ENCODE measurements around the gene ABI3BP.

ABI3BP gene

GRCh38 chr3:100717637-100718487 lies 275.4 kb downstream of the ABI3BP start:
- Histone ChIP-seq H3K9me2 (replicated peaks; ENCODE audit: insufficient read depth, low read length) (no peaks in the 10 kb centered on the region), H3K4me2 (ENCODE audit: low read depth, low read length, poor library complexity, severe bottlenecking) (no peak overlapping the region), H4K20me1 (ENCODE audit: low read depth, low read length) (peaks cover 20% of the 10 kb centered on the region; the same call in 1 of the 2 replicates), H3K79me2 (ENCODE audit: insufficient read depth, low read length) (peaks cover 79% of the 10 kb centered on the region), H3K36me3 (ENCODE audit: low read length) (peaks cover 59% of the 10 kb centered on the region), H3K9ac (ENCODE audit: low read length) (no peak overlapping the region), H3F3A (ENCODE audit: insufficient read depth) (peaks cover 3% of the 10 kb centered on the region; the same call in 1 of the 2 replicates), H3K27me3 (ENCODE audit: low read length) (no peaks in the 10 kb centered on the region), H3K4me3 (ENCODE audit: insufficient read depth, low read length, poor library complexity, severe bottlenecking) (no peak overlapping the region), H3K9me3 (ENCODE audit: insufficient read depth, low read length) (no peaks in the 10 kb centered on the region), H3K27ac (ENCODE audit: low read depth, low read length) (no peak overlapping the region), H2AFZ (ENCODE audit: low read depth, low read length, severe bottlenecking) (no peak overlapping the region)
- TF ChIP-seq CTCF (IDR thresholded peaks at IDR 0.05; ENCODE audit: insufficient read depth, low read length, poor library complexity, severe bottlenecking) (no peak), EZH2phosphoT487 (conservative IDR thresholded peaks at IDR 0.05; ENCODE audit: low read length) (no peak)

- H3K27ac ChIP-seq (ENCODE audit: low read depth, low read length) = no peak overlapping the region
- H3K9ac ChIP-seq (ENCODE audit: low read length) = no peak overlapping the region
- H3K27me3 ChIP-seq (ENCODE audit: low read length) = no peaks in the 10 kb centered on the region
- H3F3A ChIP-seq (ENCODE audit: insufficient read depth) = no peaks in the 10 kb centered on the region
- H3K79me2 ChIP-seq (ENCODE audit: insufficient read depth, low read length) = peaks cover 87% of the 10 kb centered on the region
- H4K20me1 ChIP-seq (ENCODE audit: low read depth, low read length) = peaks cover 21% of the 10 kb centered on the region; the same call in 1 of the 2 replicates
- TF ChIP-seq CTCF (IDR thresholded peaks at IDR 0.05; ENCODE audit: insufficient read depth, low read length, poor library complexity, severe bottlenecking) = no peak
- no peak for TF ChIP-seq EZH2phosphoT487 (conservative IDR thresholded peaks at IDR 0.05; ENCODE audit: low read length)
- no peak overlapping the region for H3K4me2 ChIP-seq (ENCODE audit: low read depth, low read length, poor library complexity, severe bottlenecking)
- no peak overlapping the region for H2AFZ ChIP-seq (ENCODE audit: low read depth, low read length, severe bottlenecking)
- no peaks in the 10 kb centered on the region for H3K9me2 ChIP-seq (replicated peaks; ENCODE audit: insufficient read depth, low read length)
- no peaks in the 10 kb centered on the region for H3K9me3 ChIP-seq (ENCODE audit: insufficient read depth, low read length)
- peaks cover 52% of the 10 kb centered on the region for H3K36me3 ChIP-seq (ENCODE audit: low read length)
- H3K4me3 ChIP-seq (ENCODE audit: insufficient read depth, low read length, poor library complexity, severe bottlenecking) = no peak overlapping the region
Observed at GRCh38 chr3:100717063-100717462, 276.2 kb downstream of the ABI3BP start.

GRCh38 chr3:100715176-100715575 lies 278.0 kb downstream of the ABI3BP start:
- Histone ChIP-seq H3K9me3 (ENCODE audit: insufficient read depth, low read length) (no peaks in the 10 kb centered on the region), H3K4me3 (ENCODE audit: insufficient read depth, low read length, poor library complexity, severe bottlenecking) (no peak overlapping the region), H3K9ac (ENCODE audit: low read length) (no peak overlapping the region), H4K20me1 (ENCODE audit: low read depth, low read length) (peaks cover 35% of the 10 kb centered on the region), H2AFZ (ENCODE audit: low read depth, low read length, severe bottlenecking) (no peak overlapping the region), H3K79me2 (ENCODE audit: insufficient read depth, low read length) (peaks cover 95% of the 10 kb centered on the region), H3K36me3 (ENCODE audit: low read length) (peaks cover 37% of the 10 kb centered on the region; the same call in 1 of the 2 replicates), H3K27ac (ENCODE audit: low read depth, low read length) (no peak overlapping the region), H3K4me2 (ENCODE audit: low read depth, low read length, poor library complexity, severe bottlenecking) (no peak overlapping the region), H3K27me3 (ENCODE audit: low read length) (no peaks in the 10 kb centered on the region), H3F3A (ENCODE audit: insufficient read depth) (no peaks in the 10 kb centered on the region; the same call in 1 of the 2 replicates), H3K9me2 (replicated peaks; ENCODE audit: insufficient read depth, low read length) (no peaks in the 10 kb centered on the region)
- no peak for TF ChIP-seq EZH2phosphoT487 (conservative IDR thresholded peaks at IDR 0.05; ENCODE audit: low read length)
- no peak for TF ChIP-seq CTCF (IDR thresholded peaks at IDR 0.05; ENCODE audit: insufficient read depth, low read length, poor library complexity, severe bottlenecking)

Measured in SU-DHL-6 (cell line).